ENCODE data around the gene FBRS.

GRCh38 chr16:30621765-30622164 lies 36.5 kb upstream of the FBRS start:
- TF ChIP-seq, protein P1, sequence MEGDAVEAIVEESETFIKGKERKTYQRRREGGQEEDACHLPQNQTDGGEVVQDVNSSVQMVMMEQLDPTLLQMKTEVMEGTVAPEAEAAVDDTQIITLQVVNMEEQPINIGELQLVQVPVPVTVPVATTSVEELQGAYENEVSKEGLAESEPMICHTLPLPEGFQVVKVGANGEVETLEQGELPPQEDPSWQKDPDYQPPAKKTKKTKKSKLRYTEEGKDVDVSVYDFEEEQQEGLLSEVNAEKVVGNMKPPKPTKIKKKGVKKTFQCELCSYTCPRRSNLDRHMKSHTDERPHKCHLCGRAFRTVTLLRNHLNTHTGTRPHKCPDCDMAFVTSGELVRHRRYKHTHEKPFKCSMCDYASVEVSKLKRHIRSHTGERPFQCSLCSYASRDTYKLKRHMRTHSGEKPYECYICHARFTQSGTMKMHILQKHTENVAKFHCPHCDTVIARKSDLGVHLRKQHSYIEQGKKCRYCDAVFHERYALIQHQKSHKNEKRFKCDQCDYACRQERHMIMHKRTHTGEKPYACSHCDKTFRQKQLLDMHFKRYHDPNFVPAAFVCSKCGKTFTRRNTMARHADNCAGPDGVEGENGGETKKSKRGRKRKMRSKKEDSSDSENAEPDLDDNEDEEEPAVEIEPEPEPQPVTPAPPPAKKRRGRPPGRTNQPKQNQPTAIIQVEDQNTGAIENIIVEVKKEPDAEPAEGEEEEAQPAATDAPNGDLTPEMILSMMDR (IDR thresholded peaks at IDR 0.05; ENCODE audit: insufficient read depth, low read depth, low read length): no peak
- TF ChIP-seq EZH2 (IDR thresholded peaks at IDR 0.05; ENCODE audit: insufficient read depth, low read length): no peak

Data from astrocyte (in vitro differentiated cells and primary cell).